ENCODE measurements around the gene RARA.
A peak's percentile ranks its signal among the peaks of the same experiment; 100 is the strongest.

RARA gene

DNA sequence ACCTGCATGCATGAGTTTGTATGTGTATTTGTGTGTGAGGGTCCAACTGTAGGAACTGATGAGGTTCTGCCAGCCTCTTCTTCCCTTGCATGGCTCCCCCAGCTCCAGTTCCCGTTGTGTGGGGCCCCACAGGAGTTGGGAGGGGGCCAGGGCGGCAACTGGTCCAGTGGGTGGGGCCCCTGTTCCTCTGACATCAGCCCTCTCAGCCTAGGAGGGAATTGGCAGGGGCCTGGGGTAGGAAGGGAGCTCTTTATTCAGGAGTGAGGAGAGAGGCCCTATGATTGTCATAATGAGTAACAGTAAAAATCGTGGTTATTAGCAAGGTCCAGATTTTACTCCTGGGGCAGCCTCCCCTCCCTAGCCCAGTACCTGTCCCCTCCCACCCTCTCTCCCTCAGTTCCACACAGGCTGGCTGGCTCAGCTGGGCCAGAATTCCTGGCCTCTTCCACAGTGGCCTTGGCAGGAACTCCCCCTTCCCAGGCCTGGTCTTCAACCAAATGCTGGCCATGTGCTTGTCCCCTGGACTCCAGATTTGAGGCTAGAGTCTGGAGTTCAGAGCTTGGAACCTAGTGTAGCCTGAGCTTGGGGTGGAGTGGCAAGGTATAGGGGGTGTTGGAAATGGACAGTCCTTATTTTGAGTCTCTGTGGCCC lies 18.9 kb downstream of the RARA start:
- no peak for DNase-seq (ENCODE audit: low read depth, low spot score)

DNA sequence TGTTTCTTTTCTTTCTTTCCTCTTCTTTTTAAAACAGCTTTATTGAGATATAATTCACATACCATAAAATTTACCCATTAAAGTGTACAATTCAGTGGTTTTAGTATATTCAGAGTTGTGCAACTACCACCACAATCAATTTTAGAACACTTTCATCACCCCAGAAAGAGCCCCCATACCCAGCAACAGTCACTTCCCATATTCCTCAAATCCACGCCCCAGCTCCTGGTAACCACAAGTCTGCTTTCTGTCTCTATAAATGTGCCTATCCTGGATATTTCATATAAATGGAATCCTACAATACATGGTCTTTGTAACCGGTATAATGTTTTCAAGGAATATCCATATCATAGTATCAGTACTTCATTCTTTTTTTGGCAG lies 19.4 kb downstream of the RARA start:
- DNase-seq (ENCODE audit: low read depth, low spot score), result no peak

DNA sequence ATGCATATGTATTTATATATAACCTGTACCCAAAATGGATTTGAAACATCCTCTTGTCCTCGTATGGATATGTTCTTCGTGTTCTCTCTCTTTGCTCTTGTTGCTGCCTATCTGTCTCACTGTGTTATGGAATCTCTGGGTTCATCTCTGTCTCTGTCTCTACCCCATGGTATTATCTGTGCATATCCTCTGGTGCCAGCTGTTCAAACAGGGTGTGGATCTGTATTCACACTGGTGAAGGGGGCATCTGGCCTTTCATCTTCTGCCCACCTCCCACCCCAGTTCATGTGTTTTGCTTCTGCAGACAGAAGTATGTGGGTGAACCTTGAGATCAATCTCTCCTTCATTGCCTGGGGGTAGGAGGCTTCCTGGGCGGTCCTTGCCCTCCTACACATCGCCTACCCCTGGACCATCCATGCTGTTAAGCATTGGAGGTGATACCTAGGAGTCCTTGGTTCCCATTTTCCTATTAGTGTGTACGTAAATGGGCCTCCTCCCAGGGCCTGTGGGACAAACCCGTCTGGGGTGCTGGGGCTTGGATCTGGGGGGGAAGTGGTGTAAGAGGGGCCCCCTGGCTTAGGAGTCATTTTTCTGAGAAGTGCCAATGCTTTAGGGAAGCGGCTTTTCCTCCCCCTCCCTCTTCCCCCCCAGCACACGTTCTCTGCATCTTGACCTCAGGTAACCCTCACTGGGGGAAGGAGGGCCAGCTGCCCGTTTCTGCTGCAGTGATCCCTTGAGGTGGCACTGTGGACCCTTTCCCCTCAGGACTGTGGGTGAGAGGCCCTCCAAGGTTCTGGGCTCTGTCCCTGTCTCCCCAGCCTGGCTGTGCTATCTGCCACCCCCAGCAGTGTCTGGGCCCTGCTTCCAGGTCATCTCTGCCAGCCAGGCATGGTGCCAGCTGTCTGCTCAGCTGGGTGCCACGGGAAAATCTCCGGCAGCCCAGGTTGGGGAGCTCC lies 21.1 kb downstream of the RARA start:
- no peak for DNase-seq (ENCODE audit: low read depth, low spot score)

DNA sequence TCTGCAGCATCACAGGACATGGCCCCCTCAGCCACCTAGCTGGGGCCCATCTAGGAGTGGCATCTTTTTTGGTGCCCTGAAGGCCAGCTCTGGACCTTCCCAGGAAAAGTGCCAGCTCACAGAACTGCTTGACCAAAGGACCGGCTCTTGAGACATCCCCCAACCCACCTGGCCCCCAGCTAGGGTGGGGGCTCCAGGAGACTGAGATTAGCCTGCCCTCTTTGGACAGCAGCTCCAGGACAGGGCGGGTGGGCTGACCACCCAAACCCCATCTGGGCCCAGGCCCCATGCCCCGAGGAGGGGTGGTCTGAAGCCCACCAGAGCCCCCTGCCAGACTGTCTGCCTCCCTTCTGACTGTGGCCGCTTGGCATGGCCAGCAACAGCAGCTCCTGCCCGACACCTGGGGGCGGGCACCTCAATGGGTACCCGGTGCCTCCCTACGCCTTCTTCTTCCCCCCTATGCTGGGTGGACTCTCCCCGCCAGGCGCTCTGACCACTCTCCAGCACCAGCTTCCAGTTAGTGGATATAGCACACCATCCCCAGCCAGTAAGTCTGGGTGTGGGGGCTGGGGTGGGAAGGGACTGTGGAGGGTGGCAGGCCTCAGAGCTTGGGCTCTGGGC lies 22.0 kb downstream of the RARA start:
- no peak for DNase-seq (ENCODE audit: low read depth, low spot score)

DNA sequence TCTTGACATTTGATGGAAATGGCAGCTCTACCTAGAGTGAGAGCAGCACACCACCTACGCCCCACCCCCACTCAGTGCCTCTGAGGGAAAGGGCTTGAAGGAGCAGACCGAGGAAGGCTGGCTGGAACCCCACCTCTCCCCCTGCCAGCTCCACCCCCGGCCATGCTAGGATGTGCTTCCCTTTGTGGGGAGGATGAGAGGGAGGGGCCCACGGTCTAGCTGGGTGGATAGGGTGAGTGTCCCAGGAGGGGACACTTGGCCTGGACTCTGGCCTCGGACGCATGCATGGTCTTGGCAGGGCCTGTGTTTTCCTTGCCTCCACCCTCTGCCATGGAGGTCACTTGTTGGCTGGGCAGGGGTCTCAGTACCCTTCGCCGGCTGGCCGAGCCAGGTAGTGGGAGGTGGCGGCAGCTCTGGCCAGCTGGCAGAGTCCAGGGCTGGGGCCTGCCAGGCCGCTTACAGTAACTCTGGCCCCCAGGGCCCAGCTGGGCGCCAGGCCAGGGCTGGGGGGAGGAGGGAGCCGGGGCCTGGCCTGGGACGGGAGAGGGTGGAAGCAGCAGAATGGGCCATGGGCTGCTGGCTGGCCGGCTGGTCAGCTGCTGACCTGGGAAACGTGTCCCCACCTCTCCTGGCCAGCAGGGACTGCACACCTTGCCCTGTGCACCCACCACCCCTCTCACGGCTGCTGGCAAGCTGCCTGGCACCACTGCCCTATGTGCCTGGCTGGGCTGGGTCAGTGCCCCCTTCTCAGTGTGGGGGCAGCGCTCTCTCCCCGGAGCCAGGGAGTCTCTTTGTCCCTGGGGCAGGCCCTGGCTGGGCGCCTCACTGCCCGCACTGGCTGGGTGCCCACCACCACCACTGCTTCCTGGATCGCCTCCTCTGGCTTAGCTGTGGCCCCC lies 23.0 kb downstream of the RARA start:
- DNase-seq (ENCODE audit: low read depth, low spot score), result peak; percentile 30

DNA sequence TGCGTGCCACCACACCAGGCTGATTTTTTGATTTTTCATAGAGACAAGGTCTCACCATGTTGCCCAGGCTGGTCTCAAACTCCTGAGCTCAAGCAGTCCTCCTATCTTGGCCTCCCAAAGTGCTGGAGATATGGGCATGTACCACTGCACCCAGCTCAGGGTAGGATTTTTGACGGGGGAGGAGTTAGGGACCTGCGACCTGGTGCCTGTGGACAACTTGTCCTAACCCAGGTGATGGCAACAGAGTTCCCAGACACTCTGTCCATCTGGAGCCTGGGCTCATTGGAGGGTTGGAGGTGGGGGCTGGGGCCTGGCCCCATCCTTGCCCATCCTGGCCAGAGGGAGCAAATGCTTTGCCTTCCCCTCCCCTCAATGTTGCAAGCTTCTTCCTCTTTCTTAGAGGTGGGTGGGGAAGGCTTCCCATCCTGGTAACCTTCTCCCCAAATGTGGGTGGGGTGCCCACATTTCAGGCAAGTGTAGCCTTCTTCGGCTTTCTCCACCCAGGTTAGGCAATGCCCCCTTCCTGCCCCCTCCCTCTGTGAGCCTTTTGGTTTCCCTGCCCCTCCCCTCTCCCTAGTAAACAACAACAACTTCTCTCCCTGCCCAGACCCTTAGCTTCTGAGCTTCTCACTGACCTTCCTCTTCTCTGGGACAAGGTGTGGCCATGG lies 24.9 kb downstream of the RARA start:
- DNase-seq (ENCODE audit: low read depth, low spot score), result no peak

DNA sequence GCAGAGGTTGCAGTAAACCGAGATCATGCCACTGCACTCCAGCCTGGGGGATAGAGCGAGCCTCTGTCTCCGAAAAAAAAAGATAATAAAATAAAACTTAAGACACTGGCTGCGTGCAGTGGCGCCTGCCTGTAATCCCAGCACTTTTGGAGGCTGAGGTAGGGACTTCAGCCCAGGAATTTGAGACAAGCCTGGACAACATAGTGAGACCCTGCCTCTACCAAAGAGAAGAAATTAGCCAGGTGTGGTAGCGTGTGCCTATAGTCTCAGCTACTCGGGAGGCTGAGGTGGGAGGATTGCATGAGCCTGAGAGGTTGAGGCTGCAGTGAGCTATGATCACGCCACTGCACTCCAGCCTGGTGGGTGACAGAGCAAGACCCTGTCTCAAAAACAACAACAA lies 26.6 kb downstream of the RARA start:
- no peak for DNase-seq (ENCODE audit: low read depth, low spot score)

DNA sequence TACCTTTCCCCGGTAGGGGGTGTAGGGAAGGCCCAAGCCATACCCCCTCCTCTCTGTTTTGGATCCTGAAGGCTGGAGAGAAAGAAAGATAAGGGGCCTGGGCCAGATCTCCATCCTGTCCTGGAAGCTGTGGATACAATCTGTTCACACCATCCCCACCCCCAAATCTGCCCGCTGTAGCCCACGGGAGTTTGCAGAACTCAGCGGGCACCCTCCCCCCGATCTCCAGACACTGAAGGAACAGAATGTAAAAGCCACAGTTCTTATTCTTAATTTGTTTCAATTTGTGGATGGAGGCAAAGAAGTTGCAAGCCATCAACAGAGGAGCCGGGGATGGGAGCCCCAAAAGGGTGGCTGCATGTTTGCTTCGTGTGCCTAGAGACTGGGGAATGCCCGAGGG lies 28.4 kb downstream of the RARA start:
- no peak for DNase-seq (ENCODE audit: low read depth, low spot score)

DNA sequence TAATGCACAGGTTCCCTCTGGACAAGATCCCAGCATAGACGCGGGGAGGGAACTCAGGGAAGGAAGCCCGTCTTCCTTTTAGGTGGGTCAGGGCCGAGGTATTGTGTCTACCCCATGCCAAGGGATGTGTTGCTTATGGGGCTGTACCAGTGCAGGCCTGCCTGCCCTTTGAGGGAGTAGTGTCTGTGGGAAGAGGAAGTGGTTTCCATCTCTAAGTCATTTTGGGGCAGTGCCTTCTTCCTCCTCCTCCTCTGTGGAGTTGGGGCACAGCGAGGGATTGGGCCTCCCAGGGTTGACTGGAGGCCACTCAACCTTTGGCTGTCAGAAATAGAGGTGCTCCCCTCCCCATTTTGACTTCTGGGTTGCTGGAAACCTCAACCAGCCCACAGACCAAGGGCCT lies 29.1 kb downstream of the RARA start:
- DNase-seq (ENCODE audit: low read depth, low spot score), result no peak

DNA sequence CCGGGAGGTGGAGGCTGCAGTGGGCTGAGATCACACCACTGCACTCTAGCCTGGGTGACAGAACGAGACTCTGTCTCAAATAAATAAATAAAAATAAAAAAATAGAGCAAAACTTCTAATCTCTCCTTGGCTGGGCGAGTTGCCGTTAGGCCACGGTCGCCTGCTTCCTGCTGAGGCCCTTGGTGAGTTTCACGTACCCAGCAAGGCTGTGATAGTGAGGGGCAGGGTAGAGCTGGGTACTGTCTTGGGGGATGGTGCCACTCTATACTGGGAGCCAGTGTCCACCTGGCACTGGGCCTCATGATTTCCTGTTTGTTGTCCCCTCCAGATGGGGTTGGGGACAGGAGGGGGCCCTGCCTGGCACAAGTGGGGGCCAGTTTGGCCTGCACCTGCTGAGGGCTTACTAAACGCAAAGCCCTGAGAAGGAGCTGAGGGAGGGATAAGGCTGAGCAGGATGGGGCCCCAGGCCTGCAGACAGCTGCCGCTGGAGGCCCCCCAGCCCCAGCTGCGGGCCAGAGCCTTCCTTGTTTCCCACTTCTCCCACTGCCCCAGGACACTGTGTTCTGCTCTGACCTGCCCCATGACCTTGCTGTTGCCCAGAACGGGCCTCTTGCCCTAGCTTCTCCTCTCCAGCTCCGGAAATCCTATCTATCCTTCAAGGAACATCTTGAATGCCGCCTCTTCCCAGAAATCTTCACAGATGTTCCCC lies 30.1 kb downstream of the RARA start:
- DNase-seq (ENCODE audit: low read depth, low spot score), result no peak

DNA sequence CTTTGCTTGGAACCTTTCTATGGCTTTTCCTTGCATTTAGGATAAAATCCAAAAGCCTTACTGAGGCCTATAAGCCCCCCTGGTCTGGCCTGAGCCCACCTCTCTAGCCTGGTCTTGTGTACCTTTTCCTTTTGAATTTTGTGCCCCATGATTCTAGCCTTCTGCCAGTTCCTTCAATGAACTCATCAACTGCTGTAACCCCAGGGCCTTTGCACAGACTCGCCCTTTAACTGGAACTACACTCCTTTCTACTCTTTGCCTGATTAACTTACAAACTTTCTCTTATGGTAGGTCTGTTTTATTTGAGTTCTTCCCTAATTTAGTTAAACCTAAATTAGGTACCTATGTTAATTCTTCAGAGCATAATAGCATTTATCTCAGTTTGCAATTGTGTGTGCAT lies 31.3 kb downstream of the RARA start:
- DNase-seq (ENCODE audit: low read depth, low spot score), result no peak

DNA sequence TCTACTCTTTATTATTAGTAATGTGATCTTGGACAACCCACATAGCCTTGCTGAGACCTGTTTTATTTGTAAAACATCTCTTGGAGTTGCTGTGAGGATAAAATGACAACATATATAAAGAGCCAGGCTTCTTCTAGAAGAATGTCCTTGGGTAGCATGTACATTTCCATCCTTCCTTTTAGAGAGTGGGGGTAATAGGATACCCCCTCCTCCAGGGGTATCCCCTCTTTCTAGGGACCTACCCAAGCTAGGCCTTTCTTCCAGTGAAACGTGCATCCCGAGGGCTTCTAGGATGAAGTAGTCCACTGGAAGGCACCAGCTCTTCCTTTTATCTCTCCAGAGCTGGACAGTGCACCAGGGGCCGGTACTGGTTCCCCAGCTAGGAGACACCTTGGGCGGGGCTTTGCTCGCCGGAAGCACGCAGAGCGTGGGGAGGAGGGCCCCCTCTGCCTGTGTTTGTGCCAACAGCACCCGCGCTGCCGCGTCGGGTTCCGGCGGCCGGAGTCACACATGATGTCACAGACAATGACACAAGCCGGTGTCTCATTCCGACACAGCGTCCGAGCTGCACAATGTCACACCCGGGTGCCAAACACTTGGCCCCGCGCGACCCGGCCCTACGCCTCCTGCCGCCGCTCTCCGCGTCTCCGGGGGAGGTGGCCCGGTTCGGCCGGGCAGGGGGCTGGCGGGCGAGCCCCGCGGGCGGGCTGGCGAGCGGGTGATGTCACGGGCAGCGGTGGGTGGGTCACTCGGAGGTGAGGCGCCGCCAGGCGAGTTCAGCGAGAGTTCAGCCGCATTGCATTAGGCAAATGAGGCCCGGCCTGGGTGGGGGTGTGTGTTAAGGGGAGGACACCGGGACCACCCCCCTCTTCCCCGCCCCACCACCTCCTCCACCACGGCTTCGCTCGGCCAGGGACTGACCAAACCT lies 32.2 kb downstream of the RARA start:
- peak; percentile 86 for DNase-seq (ENCODE audit: low read depth, low spot score)

DNA sequence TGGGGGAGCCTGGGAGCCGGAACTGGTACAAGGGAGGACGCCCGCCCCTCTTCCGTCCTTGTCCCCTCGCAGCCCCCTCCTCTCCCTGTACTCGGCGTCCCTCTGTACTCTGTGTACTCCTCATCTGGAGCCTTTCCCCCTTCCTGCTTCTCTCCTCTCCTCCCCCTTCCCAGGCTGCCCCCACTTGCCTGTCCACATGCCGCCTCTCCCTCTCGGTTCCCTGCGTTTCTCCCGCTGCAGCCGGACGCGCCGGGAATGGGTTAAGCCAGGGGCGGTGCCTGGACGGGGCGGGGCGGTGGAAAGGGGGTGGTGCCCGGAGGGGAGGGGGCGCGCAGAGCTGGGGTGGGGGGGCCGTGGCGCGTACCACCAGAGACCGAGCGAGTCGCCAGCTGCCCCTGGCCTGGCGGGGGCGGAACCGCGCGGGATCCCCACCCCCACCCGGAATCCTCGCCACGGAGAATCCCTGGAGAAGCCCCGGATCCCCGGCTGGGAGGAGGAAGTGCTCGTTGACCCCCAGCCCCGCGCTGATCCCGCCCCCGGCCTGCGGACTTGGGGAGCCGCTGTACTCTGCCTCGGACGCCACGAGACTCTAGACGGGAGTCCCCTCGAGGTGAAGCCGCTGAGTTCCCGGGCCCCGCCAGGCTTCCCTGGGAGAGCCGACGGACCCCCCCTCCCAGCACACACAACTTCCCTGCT lies 33.0 kb downstream of the RARA start:
- DNase-seq (ENCODE audit: low read depth, low spot score), result no peak

DNA sequence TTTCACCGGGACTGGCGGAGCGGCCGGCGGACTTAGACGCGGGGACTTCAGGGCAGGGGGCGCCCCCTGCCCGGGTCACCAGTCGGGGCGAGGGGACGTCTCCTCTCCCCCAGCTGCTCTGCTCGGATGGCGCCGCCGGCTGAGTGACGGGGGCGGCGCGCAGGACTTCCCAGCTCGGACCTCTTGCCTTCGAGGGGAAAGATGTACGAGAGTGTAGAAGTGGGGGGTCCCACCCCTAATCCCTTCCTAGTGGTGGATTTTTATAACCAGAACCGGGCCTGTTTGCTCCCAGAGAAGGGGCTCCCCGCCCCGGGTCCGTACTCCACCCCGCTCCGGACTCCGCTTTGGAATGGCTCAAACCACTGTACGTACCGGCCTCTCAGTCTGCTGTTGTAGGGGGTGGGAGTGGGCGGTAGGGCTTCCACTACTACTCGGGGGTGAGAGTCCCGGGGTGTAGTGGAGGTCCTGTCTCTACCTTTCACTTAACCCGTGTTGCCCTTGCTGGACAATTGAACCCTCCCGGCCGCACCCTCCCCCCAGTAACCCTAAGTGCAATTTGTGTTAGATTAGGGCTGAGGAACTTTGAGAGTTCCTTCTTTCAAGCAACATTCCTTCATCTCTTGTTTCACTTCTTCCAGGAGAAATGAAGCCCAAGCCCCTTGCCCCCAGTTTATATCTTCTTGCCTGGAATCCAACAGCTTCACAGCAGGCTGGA lies 33.7 kb downstream of the RARA start:
- DNase-seq (ENCODE audit: low read depth, low spot score), result no peak

DNA sequence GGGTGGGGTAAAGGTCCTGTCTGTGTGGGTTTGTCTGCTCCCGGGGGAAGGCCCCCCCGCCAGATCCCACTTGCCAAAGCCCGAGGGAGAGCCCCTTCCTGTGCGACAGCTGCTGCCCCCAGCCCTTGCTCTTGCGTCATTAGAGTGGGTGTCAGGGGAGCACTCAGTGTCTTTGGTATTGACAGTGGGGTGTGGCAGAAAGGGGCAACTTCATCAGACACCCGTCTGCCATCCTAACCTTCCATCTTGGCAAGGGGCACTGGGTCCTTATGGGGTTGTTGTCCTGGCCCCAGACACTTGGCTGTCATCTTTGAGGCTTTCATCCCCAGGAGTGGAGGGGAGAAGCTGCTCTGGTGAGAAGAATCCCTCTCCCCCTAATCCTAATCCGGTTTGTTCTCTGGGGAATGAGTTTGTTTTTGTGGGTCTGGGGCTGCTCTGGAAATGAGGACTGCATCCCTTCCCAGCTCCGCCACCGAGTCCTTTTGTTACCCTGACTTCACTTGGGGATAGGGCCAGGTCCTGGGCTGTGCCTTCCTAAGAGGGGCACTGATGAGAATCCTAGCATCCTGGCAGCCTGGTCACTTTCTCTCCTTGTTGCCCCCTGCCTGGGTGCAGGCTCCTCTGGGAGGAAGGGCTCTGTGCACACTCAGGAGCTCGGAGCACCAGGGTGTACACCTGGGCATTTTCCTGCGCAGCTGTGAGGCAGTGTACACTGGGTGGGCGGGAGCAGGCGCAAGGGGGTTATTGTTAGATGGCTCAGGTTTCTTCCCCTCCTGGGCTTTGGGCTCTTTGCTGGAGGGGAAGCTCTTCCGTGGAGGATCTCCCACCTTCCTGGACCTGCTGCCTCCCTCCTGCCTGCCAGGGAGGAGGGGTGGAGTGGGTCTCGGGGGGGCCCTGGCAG lies 34.5 kb downstream of the RARA start:
- no peak for DNase-seq (ENCODE audit: low read depth, low spot score)

DNA sequence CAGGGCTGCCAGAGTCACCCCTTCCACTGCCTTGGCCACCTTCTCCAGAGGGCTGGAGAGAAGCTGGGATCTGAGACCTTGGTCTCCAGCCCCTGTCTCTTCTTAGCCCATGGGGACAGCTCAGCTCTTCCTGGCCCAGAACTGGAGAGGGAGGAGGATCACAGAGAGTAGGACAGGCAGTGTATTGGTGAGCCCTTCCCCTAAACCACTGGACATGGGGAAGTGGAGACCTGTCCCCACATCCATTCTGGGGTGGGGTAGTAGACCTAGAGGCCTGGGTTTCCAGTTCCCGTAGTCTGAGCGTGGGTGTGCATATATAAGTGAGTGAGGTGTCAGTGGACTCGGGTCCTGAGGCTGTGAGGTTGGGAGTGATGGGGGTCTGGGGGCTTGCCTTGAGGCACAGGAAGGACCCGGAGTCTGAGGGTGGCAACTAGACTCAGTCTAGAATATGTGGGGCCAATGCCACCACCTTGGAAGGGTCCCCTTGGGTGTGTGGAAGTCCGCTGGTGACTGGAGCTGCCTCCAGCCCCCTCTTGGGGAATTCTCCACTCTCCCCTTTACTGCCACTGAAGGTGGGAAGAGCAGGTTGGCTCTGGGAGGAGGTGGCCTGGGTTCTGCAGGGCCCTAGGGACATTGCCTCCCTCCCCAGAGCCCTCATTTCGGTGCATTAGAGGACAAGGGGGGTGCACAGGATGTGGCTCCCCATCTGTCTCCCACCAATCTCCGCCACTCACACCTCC lies 35.6 kb downstream of the RARA start:
- no peak for DNase-seq (ENCODE audit: low read depth, low spot score)
